HepG2 (cell line): ENCODE results near the gene LRRC51. TPM values are rescaled to one million over a fixed set of nuclear protein-coding genes. Genes with fewer than 3 reads are reported as not detected.

ENCODE experiments used
- ASH2L ChIP-seq: fragments of 300-600, 200-600 bp; sonication (generic); IDR thresholded peaks from 2 replicates; pipeline ENCODE4 v1.7.0; 2017; ENCODE audit warnings: low read depth, mild to moderate bottlenecking, moderate library complexity, mixed read lengths, low read length; ENCODE audit not compliant: insufficient read length
- CHCHD3 ChIP-seq: sonication (generic); formaldehyde crosslinking; IDR thresholded peaks from 2 replicates; pipeline ENCODE4 v1.8.0; 2022; ENCODE audit warnings: mild to moderate bottlenecking, missing genetic modification reagents, moderate library complexity
- DR1 ChIP-seq: sonication (generic); formaldehyde crosslinking; IDR thresholded peaks from 2 replicates; pipeline ENCODE4 v1.8.0; 2021; ENCODE audit warnings: mild to moderate bottlenecking, missing genetic modification reagents, inconsistent platforms
- HHEX ChIP-seq: IDR thresholded peaks from 2 replicates; pipeline ENCODE4 v1.6.1; 2016; ENCODE audit warnings: control low read depth
- MAFG ChIP-seq: sonication (generic); formaldehyde crosslinking; IDR thresholded peaks from 2 replicates; pipeline ENCODE4 v1.5.1; 2020; ENCODE audit warnings: mild to moderate bottlenecking, missing genetic modification reagents
- NR2F6 ChIP-seq, 2 experiments: IDR thresholded peaks; 2 replicates each; pipeline ENCODE4 v1.6.1; 2016; ENCODE audit warnings: antibody characterized with exemption in 1 of 2, mild to moderate bottlenecking in 1 of 2
- REXO4 ChIP-seq: sonication (generic); formaldehyde crosslinking; IDR thresholded peaks from 2 replicates; pipeline ENCODE4 v1.8.0; 2022; ENCODE audit warnings: missing genetic modification reagents, mild to moderate bottlenecking, borderline replicate concordance
- SP5 ChIP-seq: IDR thresholded peaks from 2 replicates; pipeline ENCODE4 v1.6.1; 2016; ENCODE audit warnings: low read depth, borderline replicate concordance
- TAF1 ChIP-seq: sonication (generic); formaldehyde crosslinking; IDR thresholded peaks from 2 replicates; pipeline ENCODE4 v1.4.0; 2020; ENCODE audit warnings: missing genetic modification reagents
- ZNF317 ChIP-seq: sonication (generic); formaldehyde crosslinking; IDR thresholded peaks from 2 replicates; pipeline ENCODE4 v1.5.0; 2020; ENCODE audit warnings: mild to moderate bottlenecking, missing genetic modification reagents
- ZNF33A ChIP-seq: sonication (generic); formaldehyde crosslinking; IDR thresholded peaks from 2 replicates; pipeline ENCODE4 v1.5.1; 2020; ENCODE audit warnings: missing genetic modification reagents, mild to moderate bottlenecking, moderate library complexity, borderline replicate concordance
- ZNF33B ChIP-seq: sonication (generic); formaldehyde crosslinking; IDR thresholded peaks from 2 replicates; pipeline ENCODE4 v1.5.1; 2020; ENCODE audit warnings: mild to moderate bottlenecking, missing genetic modification reagents
- ZNF441 ChIP-seq: sonication (generic); formaldehyde crosslinking; IDR thresholded peaks from 2 replicates; pipeline ENCODE4 v1.7.0; 2021; ENCODE audit warnings: missing genetic modification reagents, borderline replicate concordance
- ZUFSP ChIP-seq: sonication (generic); formaldehyde crosslinking; IDR thresholded peaks from 2 replicates; pipeline ENCODE4 v1.9.0; 2021; ENCODE audit warnings: missing genetic modification reagents, mild to moderate bottlenecking, borderline replicate concordance
- polyA plus RNA-seq, 8 experiments: library from polyadenylated mRNA; depleted of rRNA in 3 of 8; stranded (reverse) in 7 of 8; unstranded in 1 of 8; fragments of >200 nt; fragmentation: Illumina TruSeq in 4 of 8; extraction: Trizol in 4 of 8; gene quantifications; 2 replicates each; pipeline versions ENCODE4 v1.2.1 to v1.2.3, GENCODE V29; 2011 to 2016; ENCODE audit warnings: low read depth in 4 of 8, missing spikeins in 1 of 8, mixed read lengths in 1 of 8; ENCODE audit not compliant: insufficient read depth in 1 of 8
- total RNA-seq, 5 experiments: library from RNA; depleted of rRNA; stranded (reverse); fragments of >200 nt; fragmentation: Illumina TruSeq; extraction: Trizol; gene quantifications; 2 replicates each; pipeline ENCODE4 v1.2.3, GENCODE V29; 2016; ENCODE audit warnings: low read depth in 1 of 5
- TF ChIP-seq, protein P1 (sequence below): sonication (generic); formaldehyde crosslinking; IDR thresholded peaks from 2 replicates; pipeline ENCODE4 v1.8.1; 2022; ENCODE audit warnings: low read depth, mild to moderate bottlenecking, missing genetic modification reagents
- TF ChIP-seq, protein P2 (sequence below): sonication (generic); formaldehyde crosslinking; IDR thresholded peaks from 2 replicates; pipeline ENCODE4 v1.8.1; 2023; ENCODE audit warnings: mild to moderate bottlenecking, missing genetic modification reagents, borderline replicate concordance
- TF ChIP-seq, protein P3 (sequence below): sonication (generic); formaldehyde crosslinking; IDR thresholded peaks from 2 replicates; pipeline ENCODE4 v1.4.0; 2020; ENCODE audit warnings: missing genetic modification reagents, borderline replicate concordance
- TF ChIP-seq, protein P4 (sequence below): sonication (generic); formaldehyde crosslinking; IDR thresholded peaks from 2 replicates; pipeline ENCODE4 v1.4.0; 2020; ENCODE audit warnings: missing genetic modification reagents
- TF ChIP-seq, protein P5 (sequence below): sonication (generic); formaldehyde crosslinking; IDR thresholded peaks from 2 replicates; pipeline ENCODE4 v1.8.0; 2022; ENCODE audit warnings: mild to moderate bottlenecking, missing genetic modification reagents, borderline replicate concordance

The LRRC51 gene
- total and polyA plus RNA-seq, 2 of the 13 experiments (the other 11 are each of a cell fraction or from before 2014, with no cell fraction given), result 5.3 to 6.0 TPM

DNA sequence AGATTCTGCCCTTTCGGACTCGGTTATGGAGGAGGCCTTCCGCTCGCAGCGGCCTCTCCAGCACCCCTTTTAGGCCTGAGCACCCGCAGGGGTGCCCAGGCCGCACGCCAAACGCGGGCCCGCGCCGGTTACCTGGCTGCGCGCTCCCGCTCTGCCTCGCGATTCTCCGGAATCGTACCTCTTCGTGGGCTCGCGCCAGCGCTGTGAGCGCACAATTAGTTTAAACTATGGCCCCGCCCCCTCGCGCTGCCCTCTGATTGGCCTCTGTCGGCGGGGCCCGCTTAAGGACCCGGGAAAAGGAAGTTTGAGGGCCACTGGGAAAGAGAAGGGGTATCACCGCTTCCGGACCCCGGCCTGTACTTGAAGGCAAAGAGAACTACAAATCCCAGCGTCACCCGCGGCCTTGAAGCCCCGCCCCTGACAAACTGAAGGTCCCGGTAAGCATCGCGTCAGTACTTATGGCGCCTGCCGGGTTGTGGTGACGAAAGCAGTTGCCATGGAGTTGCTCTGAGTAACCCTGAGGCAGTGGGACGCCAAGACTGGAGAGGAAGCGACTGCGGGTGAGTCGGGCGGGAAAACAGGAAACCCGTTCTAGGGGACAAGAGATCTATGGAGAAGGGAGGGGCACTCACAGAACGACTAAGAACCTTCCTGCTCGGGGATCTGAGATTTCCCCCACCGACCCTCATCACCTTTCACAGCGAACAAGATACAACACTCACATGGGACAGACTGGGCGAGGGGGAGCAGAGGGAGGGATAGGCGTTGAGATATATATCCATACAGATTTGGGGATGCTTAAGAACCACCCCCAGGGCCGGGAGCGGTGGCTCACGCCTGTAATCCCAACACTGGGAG lies at the start of gene LRRC51, which contains the start of gene NUMA1 (continued):
- peak; percentile 8; the same call in 1 of the 2 replicates for TF ChIP-seq SP5 (CRISPR knock-in tag)
- TF ChIP-seq ZUFSP (CRISPR knock-in tag), result no peak
- TF ChIP-seq ASH2L, result peak; percentile 84
- no peak for TF ChIP-seq CHCHD3 (CRISPR knock-in tag)
- TF ChIP-seq, protein P1, sequence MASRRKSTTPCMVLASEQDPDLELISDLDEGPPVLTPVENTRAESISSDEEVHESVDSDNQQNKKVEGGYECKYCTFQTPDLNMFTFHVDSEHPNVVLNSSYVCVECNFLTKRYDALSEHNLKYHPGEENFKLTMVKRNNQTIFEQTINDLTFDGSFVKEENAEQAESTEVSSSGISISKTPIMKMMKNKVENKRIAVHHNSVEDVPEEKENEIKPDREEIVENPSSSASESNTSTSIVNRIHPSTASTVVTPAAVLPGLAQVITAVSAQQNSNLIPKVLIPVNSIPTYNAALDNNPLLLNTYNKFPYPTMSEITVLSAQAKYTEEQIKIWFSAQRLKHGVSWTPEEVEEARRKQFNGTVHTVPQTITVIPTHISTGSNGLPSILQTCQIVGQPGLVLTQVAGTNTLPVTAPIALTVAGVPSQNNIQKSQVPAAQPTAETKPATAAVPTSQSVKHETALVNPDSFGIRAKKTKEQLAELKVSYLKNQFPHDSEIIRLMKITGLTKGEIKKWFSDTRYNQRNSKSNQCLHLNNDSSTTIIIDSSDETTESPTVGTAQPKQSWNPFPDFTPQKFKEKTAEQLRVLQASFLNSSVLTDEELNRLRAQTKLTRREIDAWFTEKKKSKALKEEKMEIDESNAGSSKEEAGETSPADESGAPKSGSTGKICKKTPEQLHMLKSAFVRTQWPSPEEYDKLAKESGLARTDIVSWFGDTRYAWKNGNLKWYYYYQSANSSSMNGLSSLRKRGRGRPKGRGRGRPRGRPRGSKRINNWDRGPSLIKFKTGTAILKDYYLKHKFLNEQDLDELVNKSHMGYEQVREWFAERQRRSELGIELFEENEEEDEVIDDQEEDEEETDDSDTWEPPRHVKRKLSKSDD, result peak; percentile 55; the same call in 1 of the 2 replicates
- TF ChIP-seq ZNF33A (CRISPR knock-in tag), result no peak
- peak; percentile 64; the same call in 1 of the 2 replicates for TF ChIP-seq TAF1 (CRISPR knock-in tag)
- TF ChIP-seq, protein P2, sequence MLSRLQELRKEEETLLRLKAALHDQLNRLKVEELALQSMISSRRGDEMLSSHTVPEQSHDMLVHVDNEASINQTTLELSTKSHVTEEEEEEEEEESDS (CRISPR knock-in tag), result no peak
- TF ChIP-seq, protein P3, sequence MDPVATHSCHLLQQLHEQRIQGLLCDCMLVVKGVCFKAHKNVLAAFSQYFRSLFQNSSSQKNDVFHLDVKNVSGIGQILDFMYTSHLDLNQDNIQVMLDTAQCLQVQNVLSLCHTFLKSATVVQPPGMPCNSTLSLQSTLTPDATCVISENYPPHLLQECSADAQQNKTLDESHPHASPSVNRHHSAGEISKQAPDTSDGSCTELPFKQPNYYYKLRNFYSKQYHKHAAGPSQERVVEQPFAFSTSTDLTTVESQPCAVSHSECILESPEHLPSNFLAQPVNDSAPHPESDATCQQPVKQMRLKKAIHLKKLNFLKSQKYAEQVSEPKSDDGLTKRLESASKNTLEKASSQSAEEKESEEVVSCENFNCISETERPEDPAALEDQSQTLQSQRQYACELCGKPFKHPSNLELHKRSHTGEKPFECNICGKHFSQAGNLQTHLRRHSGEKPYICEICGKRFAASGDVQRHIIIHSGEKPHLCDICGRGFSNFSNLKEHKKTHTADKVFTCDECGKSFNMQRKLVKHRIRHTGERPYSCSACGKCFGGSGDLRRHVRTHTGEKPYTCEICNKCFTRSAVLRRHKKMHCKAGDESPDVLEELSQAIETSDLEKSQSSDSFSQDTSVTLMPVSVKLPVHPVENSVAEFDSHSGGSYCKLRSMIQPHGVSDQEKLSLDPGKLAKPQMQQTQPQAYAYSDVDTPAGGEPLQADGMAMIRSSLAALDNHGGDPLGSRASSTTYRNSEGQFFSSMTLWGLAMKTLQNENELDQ (CRISPR knock-in tag), result no peak
- TF ChIP-seq ZNF317 (CRISPR knock-in tag), result no peak
- no peak for TF ChIP-seq ZNF441 (CRISPR knock-in tag)
- peak; percentile 77; the same call in 1 of the 2 replicates for TF ChIP-seq DR1 (CRISPR knock-in tag)
- TF ChIP-seq, protein P4, sequence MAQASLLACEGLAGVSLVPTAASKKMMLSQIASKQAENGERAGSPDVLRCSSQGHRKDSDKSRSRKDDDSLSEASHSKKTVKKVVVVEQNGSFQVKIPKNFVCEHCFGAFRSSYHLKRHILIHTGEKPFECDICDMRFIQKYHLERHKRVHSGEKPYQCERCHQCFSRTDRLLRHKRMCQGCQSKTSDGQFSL (CRISPR knock-in tag), result peak; percentile 72
- no peak for TF ChIP-seq REXO4 (CRISPR knock-in tag)
- no peak for TF ChIP-seq NR2F6 (IDR thresholded peaks at IDR 0.05)
- peak; percentile 12; the same call in 1 of the 2 replicates for TF ChIP-seq NR2F6 (CRISPR knock-in tag; IDR thresholded peaks at IDR 0.05)
- TF ChIP-seq HHEX (CRISPR knock-in tag), result no peak
- no peak for TF ChIP-seq MAFG (CRISPR knock-in tag)
- TF ChIP-seq, protein P5, sequence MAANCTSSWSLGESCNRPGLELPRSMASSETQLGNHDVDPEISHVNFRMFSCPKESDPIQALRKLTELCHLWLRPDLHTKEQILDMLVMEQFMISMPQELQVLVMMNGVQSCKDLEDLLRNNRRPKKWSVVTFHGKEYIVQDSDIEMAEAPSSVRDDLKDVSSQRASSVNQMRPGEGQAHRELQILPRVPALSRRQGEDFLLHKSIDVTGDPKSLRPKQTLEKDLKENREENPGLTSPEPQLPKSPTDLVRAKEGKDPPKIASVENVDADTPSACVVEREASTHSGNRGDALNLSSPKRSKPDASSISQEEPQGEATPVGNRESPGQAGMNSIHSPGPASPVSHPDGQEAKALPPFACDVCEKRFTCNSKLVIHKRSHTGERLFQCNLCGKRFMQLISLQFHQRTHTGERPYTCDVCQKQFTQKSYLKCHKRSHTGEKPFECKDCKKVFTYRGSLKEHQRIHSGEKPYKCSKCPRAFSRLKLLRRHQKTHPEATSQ (CRISPR knock-in tag), result no peak
- no peak for TF ChIP-seq ZNF33B (CRISPR knock-in tag)
